ENCODE results near the gene PHF20.
"Not testable (repeated sequence)": the region's sequence is repeated elsewhere in the genome, so short reads cannot be mapped to it uniquely, and the experiment has no call there.

PHF20 gene

DNA sequence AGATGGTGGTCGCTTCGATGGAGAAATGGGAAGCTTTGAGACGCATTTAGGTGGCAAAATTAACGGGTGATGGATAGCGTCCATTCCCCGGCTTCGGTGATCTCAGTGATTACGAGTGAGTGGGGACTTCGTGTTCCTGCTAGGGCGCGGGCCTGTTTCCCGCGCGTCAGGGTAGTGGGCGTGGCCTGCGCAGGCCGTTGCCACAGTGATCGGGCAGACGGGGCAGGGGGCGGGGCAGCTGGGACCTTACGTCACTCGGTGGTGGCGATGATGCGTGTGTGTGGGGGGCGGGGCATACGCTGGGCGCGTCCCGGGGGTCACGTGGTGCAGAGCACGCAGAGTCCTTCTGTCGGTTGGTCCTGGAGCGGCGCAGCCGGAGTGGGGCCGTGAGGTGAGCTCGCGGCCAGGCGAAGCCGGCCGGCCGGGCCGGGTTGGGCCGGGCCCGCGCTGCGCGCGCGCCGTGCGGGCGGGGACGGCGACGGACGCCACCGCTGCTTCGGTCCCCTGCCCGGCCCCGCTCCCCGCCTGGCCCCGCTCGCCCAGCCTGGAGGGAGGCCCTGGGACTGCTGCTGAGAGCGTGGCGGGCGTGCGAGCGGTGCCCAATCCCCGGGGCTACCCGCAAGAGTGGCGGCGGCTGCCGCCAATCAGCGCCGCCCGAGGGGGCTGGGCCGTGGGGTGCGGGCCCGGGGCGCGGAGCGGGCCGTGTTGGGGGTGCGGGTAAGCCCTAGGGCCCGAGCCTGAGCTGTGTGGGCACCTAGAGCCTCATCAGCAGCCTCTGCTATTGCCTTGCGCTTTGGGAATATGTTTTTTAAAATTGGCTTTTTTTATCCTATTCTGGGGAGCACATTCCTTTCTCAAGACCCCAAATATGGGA lies at the start of gene PHF20:
Gene PHF20, plus strand, starts transcription at position 327 of the 874 bp plus-strand sequence. CDS start 29,508 bp downstream, outside the sequence.
- peak; percentile 100 for DNase-seq

DNA sequence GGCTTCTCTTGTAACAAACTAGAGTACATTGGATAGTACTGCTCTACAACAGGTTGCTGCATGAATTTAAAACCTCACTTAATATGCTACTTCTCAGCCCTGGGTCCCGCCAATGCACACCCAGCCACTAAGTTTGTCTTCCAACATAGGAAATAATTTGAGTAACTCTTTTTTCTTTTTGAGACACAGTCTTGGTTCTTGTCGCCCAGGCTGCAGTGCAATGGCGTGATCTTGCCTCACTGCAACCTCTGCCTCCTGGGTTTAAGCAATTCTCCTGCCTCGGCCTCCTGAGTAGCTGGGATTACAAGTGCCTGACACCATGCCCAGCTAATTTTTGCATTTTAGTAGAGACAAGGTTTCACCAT lies 48.6 kb upstream of the PHF20 start:
- DNase-seq = not testable (repeated sequence)

DNA sequence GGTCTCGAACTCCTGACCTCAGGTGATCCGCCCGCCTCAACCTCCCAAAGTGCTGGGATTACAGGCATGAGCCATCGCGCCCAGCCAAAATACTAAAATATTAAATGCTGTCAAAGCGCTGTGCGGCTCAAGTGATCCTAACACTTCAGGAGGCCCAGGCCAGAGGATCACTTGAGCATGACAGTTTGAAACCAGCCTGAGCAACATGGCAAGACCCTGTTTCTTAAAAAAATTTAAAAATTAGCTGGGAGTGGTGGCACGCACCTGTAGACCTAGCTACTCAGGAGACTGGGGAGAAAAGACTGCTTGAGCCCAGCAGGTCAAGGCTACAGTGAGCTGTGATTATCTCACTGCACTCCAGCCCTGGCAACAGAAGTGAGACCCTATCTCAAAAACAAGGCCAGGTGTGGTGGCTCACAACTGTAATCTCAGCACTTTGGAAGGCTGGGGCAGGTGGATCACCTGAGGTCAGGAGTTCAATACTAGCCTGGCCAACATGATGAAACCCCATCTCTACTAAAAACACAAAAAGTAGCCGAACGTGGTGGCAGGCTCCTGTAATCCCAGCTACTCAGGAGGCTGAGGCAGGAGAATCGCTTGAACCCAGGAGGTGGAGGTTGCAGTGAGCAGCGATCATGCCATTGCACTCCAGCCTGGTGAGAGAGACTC lies 48.0 kb upstream of the PHF20 start:
- not testable (repeated sequence) for DNase-seq

GRCh38 chr20:35724321-35725230 lies 47.2 kb upstream of the PHF20 start:
- DNase-seq = no peak

- DNase-seq = no peak
These were observed 44.7 kb upstream of the PHF20 start for GRCh38 chr20:35726842-35727711.

DNA sequence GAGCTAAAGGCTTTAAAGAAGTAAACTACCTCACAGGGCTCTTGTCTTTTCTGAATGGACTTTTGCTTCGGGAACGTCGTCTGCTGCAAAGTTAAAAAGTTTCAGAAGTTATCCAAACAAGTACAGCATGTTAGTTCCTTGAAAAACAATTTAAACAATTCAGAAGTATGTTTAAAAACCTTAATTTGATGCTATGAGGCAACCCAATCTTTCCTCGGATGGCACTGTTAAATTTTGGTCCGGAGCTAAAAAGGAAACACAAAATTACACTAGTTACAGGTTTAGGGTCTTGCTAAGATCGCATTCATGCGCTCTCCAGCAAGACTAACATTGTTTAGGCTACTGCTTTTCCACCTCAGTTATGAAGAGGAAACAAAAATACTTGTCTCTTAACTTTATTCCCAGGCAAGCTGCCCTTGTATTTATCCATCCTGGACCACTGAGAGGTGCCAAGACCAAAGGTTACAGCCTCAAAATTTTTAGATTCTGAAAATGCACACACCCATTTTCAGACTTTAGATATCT lies 42.5 kb upstream of the PHF20 start:
- no peak for DNase-seq

GRCh38 chr20:35729836-35730582 lies 41.8 kb upstream of the PHF20 start:
- no peak for DNase-seq

GRCh38 chr20:35730583-35731468 lies 41.0 kb upstream of the PHF20 start:
- DNase-seq = no peak

GRCh38 chr20:35731469-35731788 lies 40.4 kb upstream of the PHF20 start:
- DNase-seq = no peak

DNA sequence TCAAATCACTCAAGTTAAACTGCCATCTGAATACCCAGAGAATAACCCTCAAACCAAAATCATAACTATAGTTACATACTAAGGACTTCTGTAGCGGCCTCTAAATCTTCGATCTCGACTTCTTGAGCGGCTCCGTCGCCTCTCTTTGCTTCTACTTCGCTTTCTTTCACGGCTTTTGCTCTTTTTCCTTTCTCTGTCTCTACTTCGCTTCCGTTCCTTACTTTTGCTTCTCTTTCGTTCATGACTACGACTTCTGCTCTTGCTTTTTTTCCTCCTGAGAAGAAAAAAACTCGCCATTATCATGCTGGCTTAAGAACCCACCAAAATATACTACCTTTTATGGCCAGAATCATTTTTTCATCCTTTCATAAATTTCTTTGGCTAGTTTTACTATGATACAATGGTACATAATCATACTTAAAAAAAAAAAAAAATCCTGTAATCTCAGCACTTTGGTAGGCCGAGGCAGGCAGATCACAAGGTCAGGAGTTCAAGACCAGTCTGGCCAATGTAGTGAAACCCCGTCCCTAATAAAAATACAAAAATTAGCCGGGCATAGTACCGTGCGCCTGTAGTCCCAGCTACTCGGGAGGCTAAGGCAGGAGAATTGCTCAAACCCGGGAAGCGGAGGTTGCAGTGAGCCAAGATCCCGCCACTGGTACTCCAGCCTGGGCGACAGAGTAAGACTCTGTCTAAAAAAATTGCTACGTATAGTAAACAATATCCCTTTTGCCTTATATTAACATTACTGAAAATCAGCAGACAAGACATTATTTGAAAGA lies 39.8 kb upstream of the PHF20 start:
- no peak for DNase-seq

DNA sequence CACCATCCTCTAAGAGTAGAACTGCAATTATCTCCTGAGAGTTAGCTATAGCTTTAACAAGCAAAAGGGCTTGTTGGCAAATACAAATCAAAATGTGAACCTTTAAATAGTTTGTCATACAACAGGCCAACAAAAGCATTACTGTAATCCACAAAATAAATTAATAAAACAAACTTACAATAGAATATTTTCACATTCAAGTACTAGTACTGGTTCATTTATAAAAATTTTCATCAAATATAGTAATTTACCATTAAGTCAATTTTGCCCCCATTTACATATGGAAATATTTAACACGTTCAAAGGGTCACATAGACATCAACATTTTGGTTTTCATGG lies 39.2 kb upstream of the PHF20 start:
- DNase-seq = no peak

- DNase-seq = no peak
These were observed 37.4 kb upstream of the PHF20 start for GRCh38 chr20:35734374-35734773.

GRCh38 chr20:35734777-35735649 lies 36.8 kb upstream of the PHF20 start:
- no peak for DNase-seq

- DNase-seq = no peak
These were observed 35.9 kb upstream of the PHF20 start for GRCh38 chr20:35735826-35736470.

DNA sequence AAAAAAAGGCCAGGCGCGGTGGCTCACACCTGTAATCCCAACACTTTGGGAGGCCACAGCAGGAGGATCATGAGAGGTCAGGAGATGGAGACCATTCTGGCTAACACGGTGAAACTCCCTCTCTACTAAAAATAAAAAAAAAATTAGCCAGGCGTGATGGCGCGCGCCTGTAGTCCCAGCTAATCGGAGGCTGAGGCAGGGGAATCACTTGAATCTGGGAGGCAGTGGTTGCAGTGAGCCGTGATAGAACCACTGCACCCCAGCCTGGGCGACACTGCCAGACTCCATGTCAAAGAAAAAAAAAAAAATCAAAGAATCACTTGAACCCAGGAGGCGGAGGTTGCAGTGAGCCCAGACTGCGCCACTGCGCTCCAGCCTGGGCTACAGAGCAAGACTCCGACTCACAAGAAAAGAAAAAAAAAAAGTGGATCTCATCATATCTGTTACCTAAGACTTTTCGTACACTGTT lies 33.9 kb upstream of the PHF20 start:
- no peak for DNase-seq

DNA sequence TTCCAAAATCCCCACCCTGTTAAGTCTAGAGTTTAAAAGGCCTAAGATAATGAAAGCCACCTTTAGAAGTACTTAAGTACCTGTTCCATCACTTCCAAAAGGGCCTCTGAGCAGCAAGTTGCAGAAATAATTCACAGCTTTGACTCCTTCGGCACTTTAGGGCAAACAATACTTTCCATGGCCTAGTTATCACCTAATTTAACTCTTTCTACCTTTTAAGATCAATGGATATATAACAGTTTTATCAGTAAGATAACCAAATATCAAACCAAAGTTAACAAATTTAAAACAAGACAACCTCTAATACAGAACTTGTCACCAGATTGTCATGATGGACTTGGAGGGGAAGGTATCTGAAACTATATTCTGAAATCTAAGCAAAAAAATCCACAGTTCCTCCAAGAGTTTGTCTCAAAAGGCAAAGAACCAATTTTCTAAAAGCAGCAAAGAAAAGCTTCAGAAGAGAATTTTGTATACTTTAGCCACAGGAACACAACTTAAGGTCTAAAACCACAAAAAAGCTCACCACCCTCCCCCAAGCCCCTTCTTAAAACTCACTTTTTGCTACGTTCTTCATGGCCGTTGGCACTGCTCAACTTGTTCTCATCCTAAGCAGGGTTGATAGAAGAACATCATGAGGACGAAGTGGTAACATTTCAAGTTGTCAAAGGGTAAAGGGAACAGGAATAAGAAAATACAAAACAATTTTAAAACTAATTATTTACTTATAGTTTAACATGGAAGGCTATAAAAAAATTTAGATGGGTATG lies 33.2 kb upstream of the PHF20 start:
- no peak for DNase-seq

Data from stimulated activated CD4-positive, alpha-beta T cell treated with anti-CD3 and anti-CD28 coated beads, Interleukin-15, amount 100 ng/mL, for 24 hours (primary cell).